ENCODE results near the gene HNRNPUL2. TPM values are rescaled to one million over a fixed set of nuclear protein-coding genes. Genes with fewer than 3 reads are reported as not detected.
"Not testable (repeated sequence)": the region's sequence is repeated elsewhere in the genome, so short reads cannot be mapped to it uniquely, and the experiment has no call there.

The HNRNPUL2 gene
- total RNA-seq, 2 experiments from 2014 or later = 8.3 to 59.2 TPM

DNA sequence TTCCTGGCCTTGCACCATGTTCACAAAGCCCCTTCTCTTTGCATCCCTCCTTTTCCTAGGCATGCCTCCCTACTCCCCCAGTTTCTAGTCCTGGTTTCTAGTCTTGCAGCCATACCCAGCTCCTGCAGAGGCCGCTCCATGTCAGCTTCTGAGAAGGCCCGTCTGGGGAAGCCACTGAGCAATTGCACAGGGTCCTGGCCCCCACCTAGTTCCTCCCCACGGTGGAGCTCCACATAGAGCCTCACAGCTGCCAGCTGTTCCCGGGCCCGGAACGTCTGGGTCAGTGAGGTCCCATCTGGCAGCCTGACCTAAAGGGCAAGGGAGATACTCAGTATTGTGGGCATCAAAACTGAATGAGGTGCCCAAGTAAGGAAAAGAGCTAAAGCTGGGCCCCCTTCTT lies 50.6 kb downstream of the HNRNPUL2 start:
- intact Hi-C loops (cut with micrococcal nuclease; ENCODE audit: unreplicated experiment) = loop anchor here (5.0 kb wide), 1 partner anchor 111 kb away; the partner anchor contains the start of gene TMEM179B
- Histone ChIP-seq H3K4me1 (ENCODE audit: insufficient read depth, low read length, poor library complexity, severe bottlenecking) (peaks cover 51% of the 10 kb centered on the region), H3K4me3 (ENCODE audit: low read depth, low read length, poor library complexity, severe bottlenecking) (no peak overlapping the region), H3K79me2 (ENCODE audit: insufficient read depth, low read depth, low read length) (peaks cover 38% of the 10 kb centered on the region; the same call in 1 of the 2 replicates), H4K20me1 (ENCODE audit: insufficient read depth, low read length) (no peaks in the 10 kb centered on the region), H3K4me2 (ENCODE audit: low read length) (peak overlapping the region; percentile 96; the same call in 1 of the 2 replicates), H2AFZ (ENCODE audit: low read length) (no peak overlapping the region), H3K9me2 (ENCODE audit: insufficient read depth, low read length) (no peaks in the 10 kb centered on the region), H3K36me3 (ENCODE audit: insufficient read depth, low read length) (peaks cover 45% of the 10 kb centered on the region), H3K9me3 (ENCODE audit: low read length) (no peaks in the 10 kb centered on the region), H3K27ac (ENCODE audit: low read depth, low read length, poor library complexity, severe bottlenecking) (no peak overlapping the region)
- DNase-seq (ENCODE audit: low spot score) = no peak
- TF ChIP-seq, protein P1, sequence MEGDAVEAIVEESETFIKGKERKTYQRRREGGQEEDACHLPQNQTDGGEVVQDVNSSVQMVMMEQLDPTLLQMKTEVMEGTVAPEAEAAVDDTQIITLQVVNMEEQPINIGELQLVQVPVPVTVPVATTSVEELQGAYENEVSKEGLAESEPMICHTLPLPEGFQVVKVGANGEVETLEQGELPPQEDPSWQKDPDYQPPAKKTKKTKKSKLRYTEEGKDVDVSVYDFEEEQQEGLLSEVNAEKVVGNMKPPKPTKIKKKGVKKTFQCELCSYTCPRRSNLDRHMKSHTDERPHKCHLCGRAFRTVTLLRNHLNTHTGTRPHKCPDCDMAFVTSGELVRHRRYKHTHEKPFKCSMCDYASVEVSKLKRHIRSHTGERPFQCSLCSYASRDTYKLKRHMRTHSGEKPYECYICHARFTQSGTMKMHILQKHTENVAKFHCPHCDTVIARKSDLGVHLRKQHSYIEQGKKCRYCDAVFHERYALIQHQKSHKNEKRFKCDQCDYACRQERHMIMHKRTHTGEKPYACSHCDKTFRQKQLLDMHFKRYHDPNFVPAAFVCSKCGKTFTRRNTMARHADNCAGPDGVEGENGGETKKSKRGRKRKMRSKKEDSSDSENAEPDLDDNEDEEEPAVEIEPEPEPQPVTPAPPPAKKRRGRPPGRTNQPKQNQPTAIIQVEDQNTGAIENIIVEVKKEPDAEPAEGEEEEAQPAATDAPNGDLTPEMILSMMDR (conservative IDR thresholded peaks at IDR 0.05; ENCODE audit: low read length) = peak; percentile 45; the same call in 1 of the 2 replicates
- no peak for TF ChIP-seq EZH2phosphoT487 (IDR thresholded peaks at IDR 0.05; ENCODE audit: borderline replicate concordance, low read depth, low read length)
- BruUV-seq (replicated peaks) = no TSS peak
- CTCF ChIA-PET (ENCODE audit: unreplicated experiment) = no interaction called here
- POLR2A ChIA-PET = interaction anchor here (0.9 to 1.4 kb wide), 4 partner anchors 12 to 103 kb away, joined by 3 to 6 read pairs (median 4); partner anchors contain the start of genes C11orf98, CSKMT, EEF1G and LRRN4CL

DNA sequence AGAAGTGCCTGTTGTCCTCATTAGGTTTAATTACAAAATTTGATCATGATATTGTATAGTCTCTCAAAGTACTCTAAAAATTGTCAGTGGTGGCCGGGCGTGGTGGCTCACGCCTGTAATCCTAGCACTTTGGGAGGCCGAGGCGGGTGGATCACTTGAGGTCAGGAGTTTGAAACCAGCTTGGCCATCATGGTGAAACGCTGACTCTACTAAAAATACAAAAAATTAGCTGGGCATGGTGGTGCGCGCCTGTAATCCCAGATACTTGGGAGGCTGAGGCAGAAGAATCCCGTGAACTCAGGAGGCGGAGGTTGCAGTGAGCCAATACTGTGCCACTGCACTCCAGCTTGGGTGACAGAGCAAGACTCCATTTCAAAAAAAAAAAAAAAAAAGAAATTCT lies 51.8 kb downstream of the HNRNPUL2 start:
- H2AFZ ChIP-seq (ENCODE audit: low read length); H3K4me3 ChIP-seq (ENCODE audit: low read depth, low read length, poor library complexity, severe bottlenecking); H3K9me2 ChIP-seq (ENCODE audit: insufficient read depth, low read length); CTCF ChIA-PET (ENCODE audit: unreplicated experiment); BruUV-seq (replicated peaks); H4K20me1 ChIP-seq (ENCODE audit: insufficient read depth, low read length); H3K27ac ChIP-seq (ENCODE audit: low read depth, low read length, poor library complexity, severe bottlenecking); H3K4me2 ChIP-seq (ENCODE audit: low read length); DNase-seq (ENCODE audit: low spot score); H3K9me3 ChIP-seq (ENCODE audit: low read length): not testable (repeated sequence)
- Histone ChIP-seq H3K79me2 (ENCODE audit: insufficient read depth, low read depth, low read length) (peaks cover 48% of the 10 kb centered on the region; the same call in 1 of the 2 replicates), H3K4me1 (ENCODE audit: insufficient read depth, low read length, poor library complexity, severe bottlenecking) (peaks cover 49% of the 10 kb centered on the region), H3K36me3 (ENCODE audit: insufficient read depth, low read length) (peaks cover 45% of the 10 kb centered on the region)
- intact Hi-C loops (cut with micrococcal nuclease; ENCODE audit: unreplicated experiment) = loop anchor here (5.0 kb wide), 1 partner anchor 112 kb away; the partner anchor contains the start of gene TMEM179B
- POLR2A ChIA-PET = interaction anchor here (0.6 to 3.7 kb wide), 2 partner anchors 11 to 54 kb away, joined by 3 to 24 read pairs; partner anchors contain the start of genes C11orf98 and CSKMT

DNA sequence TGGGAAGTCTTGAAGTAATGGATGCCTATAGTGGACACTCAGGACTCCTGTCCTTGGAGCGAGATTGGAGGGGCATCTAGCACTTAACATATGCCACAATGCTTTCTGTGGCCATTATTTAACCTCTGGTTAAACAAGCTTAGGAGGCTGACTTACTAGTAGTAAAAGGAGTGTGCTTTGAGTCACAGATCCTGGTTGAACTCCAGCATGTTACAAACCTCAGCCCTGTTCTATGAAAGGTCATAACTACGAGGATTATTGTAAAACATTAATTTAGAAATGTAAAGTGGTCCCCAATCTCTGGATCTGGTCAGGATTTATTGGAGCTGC lies 54.1 kb downstream of the HNRNPUL2 start:
- no peak overlapping the region for H3K27ac ChIP-seq (ENCODE audit: low read depth, low read length, poor library complexity, severe bottlenecking)
- H2AFZ ChIP-seq (ENCODE audit: low read length) = no peak overlapping the region
- no peaks in the 10 kb centered on the region for H4K20me1 ChIP-seq (ENCODE audit: insufficient read depth, low read length)
- H3K4me3 ChIP-seq (ENCODE audit: low read depth, low read length, poor library complexity, severe bottlenecking) = peak overlapping the region; percentile 81
- no TSS peak for BruUV-seq (replicated peaks)
- DNase-seq (ENCODE audit: low spot score) = no peak
- ChIA-PET POLR2A (interaction anchor here (0.6 to 3.7 kb wide), 5 partner anchors 8 to 169 kb away, joined by 3 to 24 read pairs (median 4); partner anchors contain the start of genes C11orf98, CSKMT, HNRNPUL2 and ZBTB3), CTCF (ENCODE audit: unreplicated experiment) (no interaction called here)
- no peaks in the 10 kb centered on the region for H3K9me3 ChIP-seq (ENCODE audit: low read length)
- peaks cover 56% of the 10 kb centered on the region for H3K4me1 ChIP-seq (ENCODE audit: insufficient read depth, low read length, poor library complexity, severe bottlenecking)
- TF ChIP-seq, protein P1 (conservative IDR thresholded peaks at IDR 0.05; ENCODE audit: low read length) = no peak
- TF ChIP-seq EZH2phosphoT487 (IDR thresholded peaks at IDR 0.05; ENCODE audit: borderline replicate concordance, low read depth, low read length) = no peak
- H3K79me2 ChIP-seq (ENCODE audit: insufficient read depth, low read depth, low read length) = peaks cover 43% of the 10 kb centered on the region; the same call in 1 of the 2 replicates
- peak overlapping the region; percentile 85 for H3K4me2 ChIP-seq (ENCODE audit: low read length)
- H3K9me2 ChIP-seq (ENCODE audit: insufficient read depth, low read length) = no peaks in the 10 kb centered on the region
- H3K36me3 ChIP-seq (ENCODE audit: insufficient read depth, low read length) = peaks cover 51% of the 10 kb centered on the region
- intact Hi-C loops (cut with micrococcal nuclease; ENCODE audit: unreplicated experiment) = loop anchor here (5.0 kb wide), 2 partner anchors 54 to 99 kb away; partner anchors contain the start of genes HNRNPUL2, TAF6L and TTC9C
